ENCODE measurements around the gene CLDND2.

- TF ChIP-seq CTCF (IDR thresholded peaks at IDR 0.05; ENCODE audit: poor library complexity) (no peak), EZH2 (IDR thresholded peaks at IDR 0.05; ENCODE audit: borderline replicate concordance) (no peak), EZH2phosphoT487 (IDR thresholded peaks at IDR 0.05; ENCODE audit: low read depth, severe bottlenecking, unreplicated experiment) (no peak)
Observed at GRCh38 chr19:51367565-51368365, 1.0 kb downstream of the CLDND2 start.

Measured in hepatocyte (in vitro differentiated cells).